OCI-LY7 (cell line): Measurements from ENCODE around the gene GAS6.

Experiments used
- EZH2phosphoT487 ChIP-seq: fragments of 200-600 bp; sonication (generic); IDR thresholded peaks from 2 replicates; pipeline ENCODE4 v1.6.1; 2018; ENCODE audit warnings: low read depth, borderline replicate concordance, mild to moderate bottlenecking, mixed run types, antibody characterized with exemption, low read length, moderate library complexity, mixed read lengths
- TF ChIP-seq, protein P1 (sequence below): fragments of 200-600 bp; sonication (generic); conservative IDR thresholded peaks from 2 replicates; pipeline ENCODE4 v1.5.1; 2014; ENCODE audit warnings: mild to moderate bottlenecking, antibody characterized with exemption, low read length, moderate library complexity, mixed read lengths

DNA sequence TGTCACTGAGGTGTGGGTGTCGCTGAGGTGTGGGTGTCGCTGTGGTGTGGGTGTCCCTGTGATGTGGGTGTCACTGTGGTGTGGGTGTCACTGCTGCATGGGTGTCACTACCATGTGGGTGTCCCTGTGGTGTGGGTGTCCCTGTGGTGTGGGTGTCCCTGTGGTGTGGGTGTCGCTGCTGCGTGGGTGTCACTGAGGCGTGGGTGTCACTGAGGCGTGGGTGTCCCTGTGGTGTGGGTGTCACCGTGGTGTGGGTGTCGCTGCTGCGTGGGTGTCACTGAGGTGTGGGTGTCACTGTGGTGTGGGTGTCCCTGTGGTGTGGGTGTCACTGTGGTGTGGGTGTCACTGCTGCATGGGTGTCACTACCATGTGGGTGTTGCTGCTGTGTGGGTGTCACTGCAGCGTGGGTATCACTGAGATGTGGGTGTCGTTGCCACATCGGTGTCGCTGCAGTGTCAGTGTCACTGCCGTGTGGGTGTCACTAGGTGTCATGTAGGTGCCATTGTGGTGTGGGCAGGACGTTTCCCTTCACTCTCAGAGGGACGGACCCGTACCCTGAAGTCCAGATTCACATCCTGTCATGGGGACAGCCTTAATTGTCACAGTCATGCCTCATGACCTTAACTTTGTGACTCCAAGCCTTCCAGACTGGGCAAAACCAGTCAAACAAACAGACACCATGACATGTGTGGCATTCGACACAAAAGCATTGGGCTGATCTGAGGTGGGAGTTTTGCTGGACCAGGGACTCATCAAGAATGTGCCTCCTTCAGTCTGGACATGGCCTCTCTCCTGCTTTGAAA lies 12.7 kb upstream of the GAS6 start:
- TF ChIP-seq, protein P1, sequence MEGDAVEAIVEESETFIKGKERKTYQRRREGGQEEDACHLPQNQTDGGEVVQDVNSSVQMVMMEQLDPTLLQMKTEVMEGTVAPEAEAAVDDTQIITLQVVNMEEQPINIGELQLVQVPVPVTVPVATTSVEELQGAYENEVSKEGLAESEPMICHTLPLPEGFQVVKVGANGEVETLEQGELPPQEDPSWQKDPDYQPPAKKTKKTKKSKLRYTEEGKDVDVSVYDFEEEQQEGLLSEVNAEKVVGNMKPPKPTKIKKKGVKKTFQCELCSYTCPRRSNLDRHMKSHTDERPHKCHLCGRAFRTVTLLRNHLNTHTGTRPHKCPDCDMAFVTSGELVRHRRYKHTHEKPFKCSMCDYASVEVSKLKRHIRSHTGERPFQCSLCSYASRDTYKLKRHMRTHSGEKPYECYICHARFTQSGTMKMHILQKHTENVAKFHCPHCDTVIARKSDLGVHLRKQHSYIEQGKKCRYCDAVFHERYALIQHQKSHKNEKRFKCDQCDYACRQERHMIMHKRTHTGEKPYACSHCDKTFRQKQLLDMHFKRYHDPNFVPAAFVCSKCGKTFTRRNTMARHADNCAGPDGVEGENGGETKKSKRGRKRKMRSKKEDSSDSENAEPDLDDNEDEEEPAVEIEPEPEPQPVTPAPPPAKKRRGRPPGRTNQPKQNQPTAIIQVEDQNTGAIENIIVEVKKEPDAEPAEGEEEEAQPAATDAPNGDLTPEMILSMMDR = no peak
- TF ChIP-seq EZH2phosphoT487 = no peak
